Measurements from ENCODE around the gene HIBCH.

- no peak for TF ChIP-seq CTCF (IDR thresholded peaks at IDR 0.05)
- no peak for TF ChIP-seq ZFX (IDR thresholded peaks at IDR 0.05; ENCODE audit: borderline replicate concordance)
Measured at GRCh38 chr2:190311893-190312634, 7.6 kb downstream of the HIBCH start.
